ENCODE measurements around the gene PLEK2.

DNA sequence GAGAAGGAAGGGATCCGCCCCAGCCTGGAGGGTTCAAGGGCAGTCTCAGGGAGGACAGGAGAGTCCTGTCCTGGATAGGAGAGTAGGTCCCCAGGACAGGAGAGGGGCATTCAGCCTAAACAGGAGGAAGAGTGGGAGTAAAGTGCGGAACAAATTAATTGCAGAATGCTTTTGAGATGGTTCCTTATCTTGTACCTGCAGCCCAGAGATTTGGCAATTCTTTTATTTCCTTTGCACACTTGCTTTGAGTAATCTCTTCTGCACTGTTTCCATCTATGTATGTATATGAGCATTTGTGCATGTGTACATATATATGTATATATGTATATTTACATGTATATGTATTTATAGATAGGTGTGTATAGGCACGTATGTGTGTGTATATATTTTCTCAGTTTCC, 22.7 kb downstream of the PLEK2 start:
- no peak for TF ChIP-seq EZH2 (IDR thresholded peaks at IDR 0.05; ENCODE audit: low read depth)
- TF ChIP-seq, protein P1, sequence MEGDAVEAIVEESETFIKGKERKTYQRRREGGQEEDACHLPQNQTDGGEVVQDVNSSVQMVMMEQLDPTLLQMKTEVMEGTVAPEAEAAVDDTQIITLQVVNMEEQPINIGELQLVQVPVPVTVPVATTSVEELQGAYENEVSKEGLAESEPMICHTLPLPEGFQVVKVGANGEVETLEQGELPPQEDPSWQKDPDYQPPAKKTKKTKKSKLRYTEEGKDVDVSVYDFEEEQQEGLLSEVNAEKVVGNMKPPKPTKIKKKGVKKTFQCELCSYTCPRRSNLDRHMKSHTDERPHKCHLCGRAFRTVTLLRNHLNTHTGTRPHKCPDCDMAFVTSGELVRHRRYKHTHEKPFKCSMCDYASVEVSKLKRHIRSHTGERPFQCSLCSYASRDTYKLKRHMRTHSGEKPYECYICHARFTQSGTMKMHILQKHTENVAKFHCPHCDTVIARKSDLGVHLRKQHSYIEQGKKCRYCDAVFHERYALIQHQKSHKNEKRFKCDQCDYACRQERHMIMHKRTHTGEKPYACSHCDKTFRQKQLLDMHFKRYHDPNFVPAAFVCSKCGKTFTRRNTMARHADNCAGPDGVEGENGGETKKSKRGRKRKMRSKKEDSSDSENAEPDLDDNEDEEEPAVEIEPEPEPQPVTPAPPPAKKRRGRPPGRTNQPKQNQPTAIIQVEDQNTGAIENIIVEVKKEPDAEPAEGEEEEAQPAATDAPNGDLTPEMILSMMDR (conservative IDR thresholded peaks at IDR 0.05): no peak
